ENCODE measurements around the gene DUS1L. TPM values are rescaled to one million over a fixed set of nuclear protein-coding genes. Genes with fewer than 3 reads are reported as not detected.

DUS1L gene
- total RNA-seq, 1 experiment from 2014 or later: 176 TPM

DNA sequence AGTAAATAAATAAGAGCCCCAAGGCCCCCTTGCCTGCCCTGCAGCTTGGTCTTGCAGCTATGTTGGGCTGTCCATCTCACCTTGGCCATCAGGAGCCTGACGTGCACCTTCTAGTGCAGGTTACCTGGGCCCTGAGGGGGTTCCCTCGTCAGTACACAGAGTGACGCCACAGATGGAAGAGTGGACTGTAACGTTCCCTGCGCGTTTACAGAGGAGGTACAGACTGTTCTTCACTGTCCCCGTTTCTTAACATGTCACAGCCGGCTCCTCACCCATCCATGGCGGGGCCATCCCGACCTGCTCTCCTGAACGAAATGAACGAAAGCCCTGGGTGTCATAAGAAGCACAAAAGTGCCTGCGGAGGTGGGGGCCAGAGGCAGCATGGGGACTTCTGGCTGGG lies 48.3 kb upstream of the DUS1L start (continued):
- no peak for TF ChIP-seq FOSL1 (IDR thresholded peaks at IDR 0.05; ENCODE audit: low read depth)

DNA sequence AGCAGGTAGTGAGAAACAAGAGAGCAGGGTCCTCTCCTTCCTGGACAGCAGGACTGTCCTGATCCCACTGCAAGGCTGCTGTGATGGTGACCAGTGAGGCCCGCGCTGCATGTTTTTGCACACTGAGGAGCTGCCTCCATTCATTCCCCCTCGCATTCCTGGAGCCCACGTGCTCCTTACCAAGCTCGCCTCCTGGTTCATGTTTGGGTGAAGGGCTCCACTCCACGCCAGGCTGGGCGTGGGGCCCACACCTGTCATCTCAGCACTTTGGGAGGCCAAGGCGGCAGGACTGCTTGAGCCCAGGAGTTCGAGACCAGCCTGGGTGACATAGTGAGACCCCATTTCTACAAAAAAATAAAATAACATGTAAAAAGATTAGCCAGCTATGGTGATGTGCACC lies 47.8 kb upstream of the DUS1L start:
- Histone ChIP-seq H3K4me1 (ENCODE audit: control insufficient read depth in 1 of 2, insufficient read depth in 2 of 2, low read length in 2 of 2) (peaks cover 0 to 10% of the 10 kb centered on the region in 2 experiments; a peak in 2 of 4 replicates), H3K4me2 (ENCODE audit: low read length) (no peak overlapping the region), H3K9me2 (ENCODE audit: insufficient read depth) (no peaks in the 10 kb centered on the region), H3K27me3 (ENCODE audit: insufficient read depth, low read length) (no peaks in the 10 kb centered on the region), H3K79me2 (ENCODE audit: insufficient read depth, low read length) (no peaks in the 10 kb centered on the region), H3K4me3 (replicated peaks in 1 of 2; ENCODE audit: low read depth in 1 of 2, low read length in 2 of 2) (no peak overlapping the region), H4K20me1 (ENCODE audit: insufficient read depth) (no peaks in the 10 kb centered on the region), H2AFZ (ENCODE audit: low read depth, low read length, poor library complexity, severe bottlenecking) (no peak overlapping the region), H3K9me3 (ENCODE audit: control insufficient read depth in 1 of 2, insufficient read depth in 1 of 2, low read depth in 1 of 2, low read length in 2 of 2) (no peaks in the 10 kb centered on the region), H3K9ac (ENCODE audit: low read length) (no peak overlapping the region), H3K36me3 (ENCODE audit: control insufficient read depth in 1 of 2, insufficient read depth in 2 of 2, low read length in 2 of 2) (peaks cover 0 to 2% of the 10 kb centered on the region in 2 experiments; a peak in 2 of 4 replicates), H3K27ac (ENCODE audit: low read depth, low read length) (no peak overlapping the region)
- CTCF ChIA-PET: no interaction called here
- intact Hi-C loops (cut with micrococcal nuclease): no loop called here
- POLR2A ChIA-PET: no interaction called here
- TF ChIP-seq YY1 (IDR thresholded peaks at IDR 0.05; ENCODE audit: extremely low read depth, insufficient replicate concordance, low read depth, low read length): no peak
- TF ChIP-seq CBX3 (IDR thresholded peaks at IDR 0.05; ENCODE audit: low read depth): no peak
- TF ChIP-seq, protein P1, sequence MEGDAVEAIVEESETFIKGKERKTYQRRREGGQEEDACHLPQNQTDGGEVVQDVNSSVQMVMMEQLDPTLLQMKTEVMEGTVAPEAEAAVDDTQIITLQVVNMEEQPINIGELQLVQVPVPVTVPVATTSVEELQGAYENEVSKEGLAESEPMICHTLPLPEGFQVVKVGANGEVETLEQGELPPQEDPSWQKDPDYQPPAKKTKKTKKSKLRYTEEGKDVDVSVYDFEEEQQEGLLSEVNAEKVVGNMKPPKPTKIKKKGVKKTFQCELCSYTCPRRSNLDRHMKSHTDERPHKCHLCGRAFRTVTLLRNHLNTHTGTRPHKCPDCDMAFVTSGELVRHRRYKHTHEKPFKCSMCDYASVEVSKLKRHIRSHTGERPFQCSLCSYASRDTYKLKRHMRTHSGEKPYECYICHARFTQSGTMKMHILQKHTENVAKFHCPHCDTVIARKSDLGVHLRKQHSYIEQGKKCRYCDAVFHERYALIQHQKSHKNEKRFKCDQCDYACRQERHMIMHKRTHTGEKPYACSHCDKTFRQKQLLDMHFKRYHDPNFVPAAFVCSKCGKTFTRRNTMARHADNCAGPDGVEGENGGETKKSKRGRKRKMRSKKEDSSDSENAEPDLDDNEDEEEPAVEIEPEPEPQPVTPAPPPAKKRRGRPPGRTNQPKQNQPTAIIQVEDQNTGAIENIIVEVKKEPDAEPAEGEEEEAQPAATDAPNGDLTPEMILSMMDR (IDR thresholded peaks at IDR 0.05 in 2 of 3, conservative IDR thresholded peaks at IDR 0.05 in 1 of 3; ENCODE audit: borderline replicate concordance in 1 of 3, insufficient read depth in 1 of 3, low read depth in 2 of 3, low read length in 2 of 3): no peak
- no peak for TF ChIP-seq ZNF274 (IDR thresholded peaks at IDR 0.05; ENCODE audit: low read depth, low read length)
- TF ChIP-seq FOSL1 (IDR thresholded peaks at IDR 0.05; ENCODE audit: low read depth): no peak
- no peak for TF ChIP-seq ELF1 (IDR thresholded peaks at IDR 0.05; ENCODE audit: borderline replicate concordance, low read depth)
- TF ChIP-seq, protein P2, sequence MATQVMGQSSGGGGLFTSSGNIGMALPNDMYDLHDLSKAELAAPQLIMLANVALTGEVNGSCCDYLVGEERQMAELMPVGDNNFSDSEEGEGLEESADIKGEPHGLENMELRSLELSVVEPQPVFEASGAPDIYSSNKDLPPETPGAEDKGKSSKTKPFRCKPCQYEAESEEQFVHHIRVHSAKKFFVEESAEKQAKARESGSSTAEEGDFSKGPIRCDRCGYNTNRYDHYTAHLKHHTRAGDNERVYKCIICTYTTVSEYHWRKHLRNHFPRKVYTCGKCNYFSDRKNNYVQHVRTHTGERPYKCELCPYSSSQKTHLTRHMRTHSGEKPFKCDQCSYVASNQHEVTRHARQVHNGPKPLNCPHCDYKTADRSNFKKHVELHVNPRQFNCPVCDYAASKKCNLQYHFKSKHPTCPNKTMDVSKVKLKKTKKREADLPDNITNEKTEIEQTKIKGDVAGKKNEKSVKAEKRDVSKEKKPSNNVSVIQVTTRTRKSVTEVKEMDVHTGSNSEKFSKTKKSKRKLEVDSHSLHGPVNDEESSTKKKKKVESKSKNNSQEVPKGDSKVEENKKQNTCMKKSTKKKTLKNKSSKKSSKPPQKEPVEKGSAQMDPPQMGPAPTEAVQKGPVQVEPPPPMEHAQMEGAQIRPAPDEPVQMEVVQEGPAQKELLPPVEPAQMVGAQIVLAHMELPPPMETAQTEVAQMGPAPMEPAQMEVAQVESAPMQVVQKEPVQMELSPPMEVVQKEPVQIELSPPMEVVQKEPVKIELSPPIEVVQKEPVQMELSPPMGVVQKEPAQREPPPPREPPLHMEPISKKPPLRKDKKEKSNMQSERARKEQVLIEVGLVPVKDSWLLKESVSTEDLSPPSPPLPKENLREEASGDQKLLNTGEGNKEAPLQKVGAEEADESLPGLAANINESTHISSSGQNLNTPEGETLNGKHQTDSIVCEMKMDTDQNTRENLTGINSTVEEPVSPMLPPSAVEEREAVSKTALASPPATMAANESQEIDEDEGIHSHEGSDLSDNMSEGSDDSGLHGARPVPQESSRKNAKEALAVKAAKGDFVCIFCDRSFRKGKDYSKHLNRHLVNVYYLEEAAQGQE (IDR thresholded peaks at IDR 0.05; ENCODE audit: low read depth): no peak
- TF ChIP-seq ZFX (IDR thresholded peaks at IDR 0.05): no peak
- no peak for TF ChIP-seq SRF (IDR thresholded peaks at IDR 0.05; ENCODE audit: low read depth)
- TF ChIP-seq EZH2phosphoT487 (IDR thresholded peaks at IDR 0.05; ENCODE audit: borderline replicate concordance): no peak
- no TSS peak for BruUV-seq (replicated peaks)
- DNase-seq (ENCODE audit: low read depth, low spot score) (no peak), ATAC-seq (no peak)
- RAD21 ChIA-PET (ENCODE audit: low non-redundant PET in 1 of 2, low total read pairs in 2 of 2, uncharacterized antibody in 2 of 2, unreplicated experiment in 2 of 2): no interaction called here
